NCI-H446 treated with DMSO at 0.1 percent for 48 hours (cell line): ENCODE results near the gene MSI2.

Experiments used
- DNase-seq: peaks from one replicate; lab custom pipeline; 2025; lab: John Stamatoyannopoulos, UW

The MSI2 gene

DNA sequence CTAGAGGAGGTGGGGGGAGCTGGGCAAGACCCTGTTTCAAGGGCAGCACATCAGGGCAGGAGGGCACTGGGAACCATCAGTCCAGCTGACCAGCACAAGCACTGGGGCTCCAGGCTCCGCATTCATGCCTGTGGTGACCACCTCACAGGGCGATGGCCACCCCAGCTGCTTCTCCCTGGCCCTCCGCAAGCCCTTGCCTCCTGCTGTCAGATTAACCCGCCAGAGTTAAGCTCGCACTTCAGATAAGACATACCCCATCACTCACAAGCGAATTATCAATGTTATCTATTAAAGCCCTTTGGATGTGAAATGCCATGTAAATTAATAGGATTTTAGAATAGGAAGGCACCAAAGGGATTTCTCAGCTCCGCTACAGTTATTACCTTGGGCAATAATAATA, 383.8 kb downstream of the MSI2 start:
- DNase-seq = no peak

DNA sequence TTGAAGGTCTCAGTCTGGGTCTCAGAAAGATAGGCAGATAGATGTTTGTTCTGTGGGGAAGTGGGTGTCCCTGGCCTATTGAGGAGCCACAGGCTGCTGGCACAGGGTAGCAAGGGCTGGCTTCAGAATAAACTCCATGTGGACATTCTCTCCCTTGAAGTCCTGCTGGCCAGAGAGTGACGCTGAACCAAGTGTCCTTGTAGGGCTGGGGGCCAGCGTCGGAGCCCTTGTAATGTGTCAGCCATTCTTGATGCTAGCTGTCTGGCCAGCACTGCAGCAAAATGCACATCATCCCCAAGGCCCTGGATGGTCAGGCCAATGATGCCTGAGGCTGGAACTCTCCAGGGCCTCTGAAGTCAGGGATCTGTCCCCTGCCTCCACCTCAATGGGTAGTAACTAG, 385.4 kb downstream of the MSI2 start:
- DNase-seq = no peak

DNA sequence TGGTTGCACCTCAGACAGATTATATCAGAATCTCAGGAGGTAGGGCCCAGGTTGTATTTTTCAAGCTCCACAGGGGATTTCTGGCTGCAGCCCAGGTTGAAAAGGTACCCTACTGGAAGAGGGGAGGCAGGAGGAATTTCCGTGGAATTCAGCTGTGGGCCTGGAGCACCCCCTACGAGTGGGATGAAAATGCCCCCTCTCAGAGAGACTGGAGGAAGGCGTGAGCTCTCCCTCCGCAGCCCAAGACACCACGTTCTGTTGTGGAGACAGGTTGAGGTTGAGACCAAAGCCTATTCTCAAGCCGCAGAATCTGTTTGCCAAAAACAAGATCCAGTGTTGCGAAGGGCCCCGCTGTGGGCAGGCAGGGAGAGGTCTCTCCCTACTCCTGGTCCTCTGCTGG, 386.7 kb downstream of the MSI2 start:
- no peak for DNase-seq

DNA sequence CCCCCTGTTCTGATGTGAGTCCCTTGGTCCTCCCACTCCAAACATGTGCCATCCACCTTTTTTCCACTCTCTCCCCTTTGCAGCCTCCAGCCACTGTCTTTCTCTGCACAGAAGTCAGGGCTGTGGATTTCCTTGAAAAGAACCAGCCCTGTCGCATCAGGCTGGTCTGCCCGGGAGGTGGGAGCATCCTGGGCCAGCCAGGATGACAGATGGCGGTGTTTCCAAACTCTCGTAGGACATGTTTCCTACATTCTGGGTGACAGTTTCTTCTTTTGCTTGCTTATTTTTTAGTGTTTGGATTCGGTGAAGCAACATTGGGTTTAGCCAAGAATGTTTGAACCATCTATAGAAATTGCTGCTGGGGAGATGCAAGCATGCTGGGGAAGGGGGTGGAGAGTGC, 388.0 kb downstream of the MSI2 start:
- no peak for DNase-seq

DNA sequence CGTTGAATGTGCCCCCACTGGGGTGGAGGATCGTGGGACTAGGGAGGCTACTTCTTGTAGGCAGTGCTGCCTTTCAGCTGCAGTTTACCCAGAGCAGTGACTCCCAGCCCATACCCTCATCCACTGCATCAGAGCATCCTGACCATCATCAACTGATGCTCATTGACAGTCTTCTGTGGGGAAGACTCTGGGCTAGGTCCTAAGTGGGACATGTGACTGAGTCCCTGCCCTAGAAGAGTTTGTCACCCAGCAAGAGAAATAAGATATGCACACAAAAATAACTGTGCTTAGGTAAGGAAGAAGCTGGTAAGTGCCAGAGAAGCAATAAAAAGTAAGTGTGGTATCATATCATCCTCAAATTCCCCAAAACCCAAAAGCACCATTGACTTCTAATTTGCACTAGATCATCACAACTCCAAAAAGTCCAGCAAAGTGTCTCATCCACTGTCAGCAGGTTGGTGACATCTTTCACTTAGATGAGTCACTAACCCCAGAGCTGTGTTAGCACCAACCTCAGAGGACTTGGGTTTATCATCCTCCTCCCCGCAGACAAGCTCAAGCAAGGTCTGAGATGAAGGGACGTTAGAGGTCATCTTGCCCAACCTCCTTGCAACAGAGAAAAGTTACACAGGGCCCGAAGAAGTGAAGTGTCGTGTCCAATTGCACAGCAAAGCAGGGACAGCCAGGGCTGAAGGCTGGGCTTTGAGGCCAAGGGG, 389.8 kb downstream of the MSI2 start:
- no peak for DNase-seq

DNA sequence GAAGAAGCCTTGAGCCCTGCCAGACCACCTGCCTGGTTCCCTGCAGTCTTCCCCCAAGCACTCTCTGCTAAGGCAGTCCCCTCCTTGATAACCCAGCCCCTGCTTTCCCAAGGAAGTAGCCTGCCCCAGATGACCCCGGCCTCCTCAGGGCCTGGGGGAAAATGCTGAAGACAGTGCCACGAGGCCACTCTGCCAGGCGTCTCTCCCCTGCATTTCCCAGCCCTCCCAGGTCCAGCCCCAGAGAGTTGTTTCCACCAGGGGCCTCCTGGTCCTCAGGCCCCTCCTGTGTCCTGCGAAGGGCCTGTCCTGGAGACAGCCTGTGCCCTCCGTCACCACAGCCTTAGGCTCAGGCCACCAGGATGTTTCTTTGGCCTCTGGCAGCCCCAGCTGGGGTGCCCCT, 392.4 kb downstream of the MSI2 start:
- no peak for DNase-seq

DNA sequence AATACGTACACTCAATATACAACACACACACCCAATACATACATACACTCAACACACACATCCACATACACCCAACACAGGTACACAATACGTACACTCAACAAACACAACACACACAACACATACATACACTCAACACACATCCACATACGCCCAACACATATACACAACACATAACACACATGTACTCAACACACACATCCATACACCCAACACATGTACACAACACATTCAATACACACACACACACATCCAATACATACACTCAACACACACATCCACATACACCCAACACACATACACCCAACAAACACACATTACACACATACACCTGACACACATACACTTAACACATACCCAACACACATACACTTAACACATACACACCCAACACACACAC, 392.9 kb downstream of the MSI2 start:
- DNase-seq = no peak

DNA sequence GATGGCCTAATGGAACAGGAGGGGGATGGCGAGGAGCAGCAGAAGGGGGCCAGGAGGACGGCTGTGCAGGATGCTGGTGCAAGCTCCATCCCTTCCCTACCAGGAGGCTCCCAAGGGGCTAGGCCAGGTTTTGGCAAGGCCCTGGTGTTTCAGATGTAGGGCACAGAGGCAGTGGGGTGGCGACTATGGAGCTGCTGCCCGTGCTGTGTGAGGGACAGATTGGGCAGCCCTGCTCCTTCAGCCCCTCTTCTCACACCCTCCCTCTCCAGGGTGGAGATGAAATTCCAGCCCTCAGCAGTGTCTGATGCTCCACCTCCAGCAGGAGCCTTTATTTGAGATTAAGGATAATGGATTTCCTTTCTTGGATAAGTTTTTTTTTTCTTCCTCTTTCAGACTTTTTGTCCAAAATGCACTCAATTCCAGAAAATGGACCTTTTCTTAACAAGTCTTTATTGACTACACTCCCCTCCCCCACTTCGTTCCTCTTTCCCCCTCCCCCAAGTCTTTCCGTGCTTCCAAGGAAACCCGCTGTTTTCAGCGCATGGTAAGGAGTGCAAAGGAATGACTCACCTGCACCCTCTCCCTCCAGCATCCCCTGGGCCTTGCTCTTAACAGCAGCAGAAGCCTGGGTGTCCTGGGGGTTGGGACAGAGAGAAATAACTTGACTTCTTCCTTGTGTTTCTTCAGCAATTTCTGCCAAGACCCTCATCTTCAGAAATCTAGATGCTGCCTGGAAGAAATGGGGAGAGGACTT, 393.6 kb downstream of the MSI2 start:
- no peak for DNase-seq

DNA sequence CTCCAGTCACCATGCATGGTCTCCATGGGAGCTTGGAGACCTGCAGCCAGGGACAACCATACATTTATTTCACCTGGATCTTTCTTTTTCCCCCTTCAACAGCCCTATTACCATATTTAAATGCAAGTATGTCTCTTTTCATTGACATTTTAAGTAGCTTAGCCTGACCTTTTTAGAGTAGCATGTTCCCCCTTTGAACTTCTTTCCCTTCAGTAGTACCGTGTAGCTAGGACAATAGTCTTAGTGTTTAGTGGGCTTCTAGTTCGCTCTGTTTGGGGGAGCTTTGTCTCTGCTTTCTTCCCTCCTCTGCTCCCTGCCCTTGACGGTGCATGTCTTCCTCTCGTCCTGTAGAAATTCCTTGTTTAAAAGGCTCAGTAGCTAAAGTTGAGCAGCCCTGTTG, 394.2 kb downstream of the MSI2 start:
- DNase-seq = no peak

DNA sequence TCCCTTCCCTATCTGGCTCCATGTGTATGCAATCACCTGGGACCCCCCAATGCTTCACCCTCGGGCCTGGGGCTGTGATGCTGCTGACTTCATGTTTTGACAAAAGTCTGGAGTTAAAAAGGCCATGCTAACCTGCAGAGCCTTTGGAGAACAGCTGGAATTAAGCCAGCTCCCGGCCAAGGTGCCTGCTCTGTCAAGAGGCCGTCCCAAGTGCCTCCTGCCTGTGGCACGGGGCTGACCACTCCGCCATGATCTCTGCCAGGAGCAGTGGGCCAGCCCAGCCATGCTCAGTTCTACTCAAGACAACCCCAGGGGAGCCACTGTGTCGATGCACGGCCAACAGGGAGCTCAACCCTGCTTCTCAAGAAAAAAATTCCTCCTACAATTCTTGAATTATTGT, 395.1 kb downstream of the MSI2 start:
- DNase-seq = no peak

DNA sequence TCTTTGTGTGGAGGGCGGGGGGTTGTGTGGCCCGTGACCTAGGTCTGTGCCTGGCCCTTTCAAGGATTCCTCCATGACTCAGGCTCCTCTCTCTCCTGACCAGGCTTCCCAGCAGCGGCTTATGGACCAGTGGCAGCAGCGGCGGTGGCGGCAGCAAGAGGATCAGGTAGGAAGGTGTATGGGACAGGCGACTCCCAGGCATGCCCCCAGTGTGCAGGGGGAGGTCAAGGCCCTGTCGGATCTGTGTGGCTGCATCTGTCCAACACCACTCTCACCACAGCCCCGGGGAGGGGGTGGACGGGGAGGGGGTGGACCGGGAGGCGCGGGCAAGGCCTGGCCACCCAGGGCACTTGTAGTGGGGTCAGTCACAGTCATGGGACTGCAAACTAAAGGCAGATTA, 395.7 kb downstream of the MSI2 start:
- no peak for DNase-seq

DNA sequence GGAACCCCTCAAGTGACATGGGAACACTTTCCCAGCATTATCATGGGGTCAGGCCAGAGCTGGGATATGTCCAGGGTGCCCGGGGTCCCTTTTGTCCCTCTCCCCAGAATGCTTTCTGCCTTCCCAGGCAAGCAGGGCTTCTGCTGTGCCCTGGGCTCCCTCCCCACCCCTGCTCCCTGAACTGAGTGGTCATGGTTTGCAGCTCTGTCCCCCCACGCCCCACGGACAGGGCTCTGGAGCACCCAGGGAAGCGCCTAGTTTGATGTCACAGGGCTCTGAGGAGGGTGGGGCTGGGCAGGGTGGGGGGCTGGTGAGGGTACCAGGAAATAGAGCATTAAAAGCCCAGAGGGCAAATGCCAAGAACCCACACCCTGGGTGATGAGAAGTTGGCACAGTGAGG, 396.5 kb downstream of the MSI2 start:
- DNase-seq = no peak

DNA sequence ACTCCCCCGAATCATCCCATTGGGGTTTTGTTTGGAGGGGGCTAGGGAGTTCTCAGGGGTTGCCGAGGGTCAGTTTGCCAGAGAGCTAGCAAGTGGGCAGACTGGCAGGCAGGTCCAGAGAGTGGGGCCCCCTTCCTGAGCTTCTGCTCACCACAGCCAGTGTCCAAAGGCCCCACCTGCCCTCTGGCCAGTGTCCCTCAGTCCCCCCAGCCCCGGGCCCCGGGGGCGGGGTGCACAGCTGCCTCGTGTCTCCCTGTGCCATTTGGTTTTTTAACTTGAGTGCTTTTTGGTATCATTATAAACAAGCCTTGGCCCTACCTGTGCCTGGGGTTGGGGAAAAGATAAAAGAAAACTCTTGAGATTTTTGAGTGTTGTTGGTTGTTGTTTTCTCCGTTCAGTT, 397.0 kb downstream of the MSI2 start:
- DNase-seq = no peak

DNA sequence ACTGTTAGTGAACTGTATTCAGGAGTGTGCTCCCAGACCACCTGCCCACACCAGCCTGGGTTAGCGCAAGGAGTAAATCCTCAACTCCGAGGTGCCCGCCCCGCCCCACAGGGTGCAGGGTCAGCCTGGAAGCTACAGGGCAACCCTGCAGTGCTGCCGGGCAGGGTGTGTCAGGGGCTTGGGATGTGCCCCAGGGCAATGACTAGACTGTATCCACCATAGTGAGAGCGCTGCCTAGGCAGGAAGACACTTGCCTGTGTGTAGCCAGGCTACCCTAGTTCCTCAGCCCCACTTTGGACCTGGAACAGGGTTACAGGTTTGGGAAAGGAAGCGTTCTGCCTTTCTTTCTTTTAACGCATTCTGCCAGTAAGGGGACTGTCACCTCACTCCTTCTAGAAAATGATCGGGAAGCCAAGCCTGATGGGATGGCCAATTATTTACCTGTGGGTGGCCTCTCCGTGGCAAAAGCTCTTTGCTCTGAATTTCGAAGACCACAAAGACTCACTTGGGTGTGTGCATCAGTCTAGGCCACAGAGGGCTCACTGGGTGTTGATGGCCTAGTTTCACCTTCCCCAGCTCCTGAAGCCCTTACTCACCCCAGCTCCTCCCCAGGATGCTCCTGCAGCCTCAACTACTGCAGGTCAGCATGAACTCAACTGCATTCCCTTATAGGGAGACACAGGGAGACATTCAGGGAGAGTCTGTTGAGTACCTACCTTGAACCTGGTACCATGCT, 397.9 kb downstream of the MSI2 start:
- DNase-seq = no peak

DNA sequence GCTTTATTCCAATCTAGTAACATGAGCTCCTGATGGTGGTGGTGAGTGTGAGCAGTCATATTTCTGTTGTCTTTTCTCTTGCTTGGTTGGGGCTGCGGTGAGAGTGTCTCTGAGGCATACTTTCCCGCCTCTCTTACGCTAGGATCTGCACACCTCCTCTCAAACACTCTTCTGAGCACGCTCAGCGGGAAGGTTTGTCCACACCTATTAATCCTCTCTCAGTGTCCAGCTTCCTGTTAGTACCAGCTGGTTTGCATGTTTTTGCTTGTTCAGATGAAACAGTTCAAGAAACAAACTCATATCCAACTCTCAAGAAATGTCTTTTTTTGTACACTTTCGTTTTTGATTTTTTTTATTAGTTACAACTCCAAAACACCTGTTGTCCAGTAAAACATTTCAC, 399.2 kb downstream of the MSI2 start:
- no peak for DNase-seq

DNA sequence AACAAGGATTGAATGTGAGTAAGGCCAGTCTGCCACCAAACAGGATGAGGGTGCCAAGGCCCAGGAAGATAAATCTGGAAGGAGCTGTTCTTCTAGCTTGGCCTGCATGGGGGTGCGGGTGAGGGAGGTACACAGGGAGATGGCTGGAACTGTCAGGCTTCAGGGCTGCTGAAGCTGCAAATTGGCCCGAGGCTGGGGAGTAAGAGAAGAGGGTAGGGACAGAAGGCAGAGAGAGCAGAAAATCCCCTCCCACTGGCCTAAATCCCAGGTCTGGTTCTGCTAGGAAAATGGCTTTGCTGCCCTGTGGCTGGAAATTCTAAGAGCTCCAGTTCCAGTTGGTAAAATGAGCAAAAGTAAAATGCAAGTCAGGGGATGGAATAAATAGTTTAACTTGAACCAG, 400.9 kb downstream of the MSI2 start:
- DNase-seq = no peak

DNA sequence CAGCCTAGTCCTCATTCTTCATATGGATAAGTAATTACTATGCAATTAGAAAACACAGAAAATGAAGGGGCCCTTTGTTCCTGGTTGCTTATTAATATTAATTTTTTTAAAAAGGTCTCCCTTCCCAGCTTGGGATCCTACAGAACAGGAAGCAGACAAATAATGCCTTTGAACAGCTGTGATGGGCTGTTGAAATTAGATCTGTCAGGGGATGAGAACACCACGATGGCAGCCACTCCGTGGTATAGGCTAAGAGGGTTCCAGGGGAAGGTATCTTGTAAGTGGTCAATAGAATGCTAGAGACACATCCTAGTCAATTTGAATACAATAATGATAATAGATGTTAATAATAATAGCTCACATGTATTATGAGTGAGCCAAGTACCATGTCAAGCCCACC, 405.7 kb downstream of the MSI2 start:
- no peak for DNase-seq

DNA sequence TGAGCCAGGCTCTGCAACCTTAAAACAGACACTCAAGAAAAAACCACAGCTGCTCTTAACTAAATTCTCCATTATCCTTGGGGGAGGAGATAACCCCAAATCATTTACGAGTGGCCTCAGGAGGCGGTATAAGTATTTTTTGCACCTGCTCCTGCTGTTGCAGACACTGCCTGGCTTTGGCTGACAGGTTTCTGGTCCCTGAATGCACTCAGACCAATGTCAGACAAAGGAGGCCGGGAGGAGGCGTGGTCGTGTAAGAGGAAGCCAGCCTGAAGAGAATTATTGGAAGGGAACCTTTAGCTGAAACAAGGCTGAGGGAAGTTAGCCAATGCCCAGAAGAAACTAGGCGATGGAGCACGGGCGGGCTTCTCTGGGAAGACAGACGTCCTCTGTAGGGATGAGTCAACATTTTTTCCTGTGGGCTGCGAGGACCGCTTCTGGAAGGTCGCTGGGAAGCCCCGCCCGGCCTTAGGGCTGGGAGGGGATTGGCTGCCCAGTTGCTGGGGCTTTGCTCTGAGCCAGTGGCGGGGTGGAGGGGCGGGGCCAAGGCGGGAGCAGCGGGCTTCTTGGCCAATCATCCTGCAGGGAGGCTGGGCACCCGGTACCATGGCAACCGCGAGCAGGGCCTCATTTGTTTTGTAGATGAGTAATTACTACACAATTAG, 406.5 kb downstream of the MSI2 start:
- DNase-seq = peak; percentile 91

DNA sequence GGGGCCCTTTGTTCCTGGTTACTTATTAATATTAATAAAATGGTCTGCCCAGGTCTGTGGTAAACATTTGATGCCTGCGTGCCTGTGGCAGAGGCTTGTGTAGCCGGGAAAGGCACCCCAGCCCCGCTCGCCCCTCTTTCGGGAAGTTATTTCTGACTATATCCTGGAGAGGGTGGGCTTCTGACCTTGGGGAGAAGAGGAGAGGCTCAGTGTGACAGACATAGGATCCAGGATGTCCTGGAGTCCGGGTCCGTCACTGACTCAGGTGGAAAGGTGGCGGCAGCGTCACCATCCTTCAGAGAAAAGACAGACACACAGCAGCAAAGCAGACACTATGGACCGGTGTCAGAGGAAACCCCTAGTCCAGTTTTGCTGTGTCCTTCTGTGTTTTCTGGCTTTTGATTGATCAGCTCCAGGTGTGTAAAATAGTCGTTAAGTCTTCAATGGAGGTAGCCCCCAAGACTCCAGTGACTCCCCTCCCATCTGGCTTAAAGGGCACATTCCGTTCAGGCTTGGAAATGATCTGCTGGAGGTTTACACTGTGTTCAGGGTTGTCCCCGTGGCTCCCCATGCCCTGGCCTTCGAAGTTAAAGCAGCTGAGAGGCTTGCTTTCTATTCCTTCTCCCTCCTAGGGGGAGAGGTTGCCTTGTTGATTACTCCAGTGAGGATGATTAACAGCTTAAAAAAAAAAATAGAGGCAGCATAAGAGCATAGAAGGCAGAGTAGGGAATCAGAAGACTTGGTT, 407.2 kb downstream of the MSI2 start:
- DNase-seq = no peak

DNA sequence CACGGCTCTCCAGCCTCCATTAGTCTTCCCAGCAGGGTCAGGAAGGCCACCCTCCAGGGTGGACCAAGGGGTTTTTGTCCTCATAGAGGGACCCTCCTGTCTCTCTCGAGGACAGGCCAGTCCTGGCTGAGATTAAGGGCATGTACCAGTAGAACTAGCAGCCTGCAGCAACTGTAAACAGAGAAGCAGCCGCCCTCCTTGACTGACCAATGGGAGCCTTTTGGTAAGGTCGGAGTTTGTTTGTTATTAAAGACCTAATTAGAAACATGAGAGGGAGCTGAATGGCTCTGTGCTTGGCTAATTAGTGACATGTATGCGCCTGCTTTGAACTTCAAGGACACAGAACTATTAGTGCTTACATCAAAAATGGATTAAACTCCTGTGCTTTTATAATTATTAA, 408.8 kb downstream of the MSI2 start:
- DNase-seq = no peak

DNA sequence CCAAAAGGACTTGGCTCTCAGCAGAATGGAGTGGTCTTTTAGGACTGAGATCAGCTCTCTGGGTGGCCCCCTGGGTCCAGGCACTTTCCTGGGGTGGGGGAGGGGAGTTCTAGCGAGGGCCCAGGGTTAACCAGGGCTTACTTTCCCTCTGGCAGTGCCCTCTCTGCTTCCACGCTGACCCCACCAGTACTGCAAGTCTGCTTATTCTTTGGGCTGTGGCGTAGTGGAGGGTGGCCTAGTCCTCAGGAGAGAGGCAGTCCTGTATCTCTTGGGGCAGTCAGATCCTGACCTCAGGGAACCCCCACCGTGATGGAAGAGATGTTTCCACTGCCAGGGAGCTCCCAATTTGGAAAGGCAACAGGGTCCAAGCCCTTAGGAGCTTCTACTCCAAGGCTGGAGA, 409.4 kb downstream of the MSI2 start:
- DNase-seq = no peak
